ENCODE measurements around the gene RUNDC1.

Gene RUNDC1

GRCh38 chr17:43042025-43042628 lies 61.8 kb downstream of the RUNDC1 start:
- no peak for DNase-seq (ENCODE audit: low read depth in 2 of 2)
